Lung microvascular endothelial cell (primary cell): ENCODE results near the gene TMEM250. TPM values are rescaled to one million over a fixed set of nuclear protein-coding genes. Genes with fewer than 3 reads are reported as not detected.
"Not testable (repeated sequence)": the region's sequence is repeated elsewhere in the genome, so short reads cannot be mapped to it uniquely, and the experiment has no call there.

Experiments used
- DNase-seq, 2 donors: peaks; one replicate each; pipeline versions ENCODE4 v3.0.0 to v3.0.0-alpha.2; 2010; ENCODE audit warnings: low read depth in 2 of 2
- total RNA-seq: library from RNA; depleted of rRNA; stranded (reverse); fragments of >200 nt; gene quantifications from 2 replicates; pipeline ENCODE4 v1.2.1, GENCODE V29; 2014

Gene TMEM250
- total RNA-seq, 1 donor from 2014 or later: 44.4 TPM

GRCh38 chr9:136112541-136112940 is 6.1 kb downstream of the TMEM250 start:
- DNase-seq: no peak

DNA sequence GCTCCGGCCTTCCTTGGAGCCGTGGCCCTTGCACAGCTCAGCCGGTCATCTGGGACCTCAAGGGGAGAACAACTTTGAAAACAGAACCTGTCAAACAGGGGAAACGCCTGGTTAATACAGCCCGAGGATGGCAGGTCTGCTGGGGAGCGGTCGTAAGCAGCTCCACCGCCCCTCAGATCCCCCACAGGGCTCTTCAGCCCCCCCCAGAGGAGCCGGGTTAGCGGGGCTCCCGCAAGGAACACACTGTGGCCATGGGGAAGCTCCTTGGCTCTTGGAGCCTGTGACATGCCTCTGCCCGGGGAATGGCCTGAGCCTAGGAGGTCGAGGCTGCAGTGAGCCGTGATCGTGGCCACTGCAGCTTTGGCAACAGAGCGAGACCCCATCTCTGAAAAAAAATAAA is 6.8 kb downstream of the TMEM250 start:
- no peak for DNase-seq

- DNase-seq: no peak
These were observed 7.5 kb downstream of the TMEM250 start for GRCh38 chr9:136111190-136111589.

- peak in 1 of 2 donors; percentile 15 for DNase-seq
These were observed 8.3 kb downstream of the TMEM250 start for GRCh38 chr9:136110082-136111061.

- peak; percentile 86 to 94 for DNase-seq
These were observed 9.2 kb downstream of the TMEM250 start for GRCh38 chr9:136109351-136110081.

DNA sequence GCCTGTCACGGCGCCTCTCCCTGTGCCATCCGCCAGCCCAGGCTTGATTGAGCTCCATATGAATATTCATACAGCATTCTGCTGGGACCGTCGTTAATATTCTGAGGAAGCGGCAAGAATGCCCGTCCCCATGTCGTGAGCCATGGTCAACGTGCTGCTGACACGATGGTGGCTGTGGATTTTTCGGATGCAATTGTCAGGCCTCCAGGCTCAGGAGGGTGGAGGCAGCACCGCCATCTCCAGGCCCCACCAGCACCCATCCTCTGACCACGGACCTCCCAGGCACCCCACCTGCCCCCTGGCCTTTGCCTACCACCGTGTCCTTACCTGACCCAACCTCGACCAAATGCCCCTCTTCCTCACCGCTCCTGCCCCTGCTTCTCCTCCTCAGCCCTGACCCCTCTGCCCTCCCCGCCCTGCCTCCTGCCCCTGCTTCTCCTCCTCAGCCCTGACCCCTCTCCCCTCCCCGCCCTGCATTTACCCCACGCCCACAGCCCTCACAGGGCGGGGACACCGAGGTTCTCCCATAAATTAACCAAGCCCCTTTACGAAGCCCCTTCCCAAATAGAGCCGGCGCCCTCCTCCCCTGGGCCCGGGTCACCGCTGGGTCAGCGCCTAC is 9.9 kb downstream of the TMEM250 start:
- DNase-seq: no peak

DNA sequence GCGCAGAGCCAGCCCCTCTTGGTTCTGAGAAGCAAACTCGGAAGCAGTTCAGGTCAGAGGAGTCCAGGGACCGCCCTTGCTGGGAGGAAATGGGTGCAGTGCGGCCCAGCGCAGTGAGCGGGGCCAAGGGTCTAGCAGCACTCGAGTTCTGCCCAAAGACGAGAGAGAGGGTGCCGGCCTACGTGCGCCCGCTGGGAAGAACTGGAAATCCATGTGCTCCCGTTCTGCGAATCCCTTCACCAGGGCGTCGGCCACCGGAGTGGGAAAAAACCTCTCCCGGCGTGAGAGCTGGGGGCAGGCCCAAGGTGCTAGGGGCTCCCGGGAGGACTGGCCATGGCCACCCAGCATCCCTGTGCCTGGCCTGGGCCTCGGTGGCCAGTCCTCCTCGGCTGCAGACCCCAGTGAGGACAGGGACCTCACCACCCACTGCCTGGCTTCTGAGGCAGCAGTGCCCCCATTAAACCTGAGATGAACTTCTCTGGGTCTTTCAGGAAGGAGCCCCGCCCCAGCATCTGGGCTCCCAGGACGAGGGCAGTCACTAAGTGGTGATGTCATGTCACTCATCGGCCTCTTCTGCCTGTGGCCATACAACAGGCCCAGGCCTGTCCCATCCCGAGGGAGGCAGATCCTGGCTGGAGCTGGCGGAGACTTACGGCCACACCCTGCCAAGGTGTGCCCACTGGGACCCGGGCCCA is 10.6 kb downstream of the TMEM250 start:
- DNase-seq: no peak

- DNase-seq: no peak
These were observed 11.3 kb downstream of the TMEM250 start for GRCh38 chr9:136107155-136107952.

GRCh38 chr9:136105398-136106135 is 13.1 kb downstream of the TMEM250 start:
- no peak for DNase-seq

- DNase-seq: no peak
These were observed 13.8 kb downstream of the TMEM250 start for GRCh38 chr9:136104916-136105315.

DNA sequence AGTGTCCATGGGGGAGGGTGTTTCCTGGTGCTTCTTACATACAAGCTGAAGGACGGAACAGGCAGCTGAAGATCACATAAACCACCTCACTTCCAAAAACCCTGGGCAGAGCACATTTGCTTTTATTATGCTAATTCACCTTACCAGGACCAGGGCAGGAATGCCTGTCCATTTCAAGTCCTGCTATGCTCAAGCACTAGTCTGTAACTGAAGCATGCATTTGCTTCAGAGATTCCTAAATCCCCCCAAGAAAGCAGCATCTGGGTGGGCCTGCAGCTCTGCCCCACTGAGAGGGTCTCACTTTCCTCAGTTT is 14.2 kb downstream of the TMEM250 start:
- DNase-seq: no peak

DNA sequence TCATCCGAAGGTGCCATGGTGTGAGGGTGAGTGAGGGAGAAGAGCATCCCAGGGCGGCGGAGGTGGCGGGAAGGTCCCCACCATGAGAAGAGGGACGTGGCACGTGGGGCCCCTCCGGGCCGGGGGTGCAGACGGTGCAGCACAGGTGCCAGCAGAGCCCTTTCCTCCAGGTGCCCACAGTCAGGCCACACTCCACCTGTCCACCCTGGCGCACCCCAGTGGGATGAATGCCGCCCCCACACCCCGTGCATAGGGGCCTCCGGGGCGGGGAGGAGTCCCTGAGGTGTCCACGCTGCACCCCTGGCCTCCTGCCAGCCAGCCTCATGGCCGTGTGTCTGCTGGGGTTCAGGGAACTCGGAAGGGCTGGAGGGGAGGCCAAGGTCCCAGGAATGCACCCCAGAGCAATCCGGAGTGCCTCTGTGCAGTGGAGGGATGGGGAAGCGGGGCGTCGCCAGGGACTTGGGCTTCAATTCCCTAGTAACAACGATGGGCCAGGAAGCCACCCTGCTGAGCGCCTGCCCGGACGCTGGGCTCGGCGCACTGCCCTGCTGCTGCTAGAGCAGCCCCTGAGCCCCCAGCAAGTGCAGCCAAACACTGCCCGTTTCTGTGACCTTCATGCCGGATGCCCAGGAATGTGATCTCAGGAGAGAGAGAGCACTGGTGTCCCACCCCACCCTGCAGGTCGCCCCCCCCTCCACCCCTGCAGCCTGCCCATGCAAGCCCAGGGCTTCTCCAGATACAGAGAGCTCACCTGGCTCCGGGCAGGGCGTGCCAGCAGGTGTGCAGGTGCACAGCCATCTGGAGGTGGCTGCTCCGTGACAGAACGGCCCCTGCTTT is 14.8 kb downstream of the TMEM250 start:
- no peak for DNase-seq

GRCh38 chr9:136101615-136102074 is 17.0 kb downstream of the TMEM250 start:
- not testable (repeated sequence) for DNase-seq

GRCh38 chr9:136100700-136101614 is 17.7 kb downstream of the TMEM250 start:
- no peak for DNase-seq

DNA sequence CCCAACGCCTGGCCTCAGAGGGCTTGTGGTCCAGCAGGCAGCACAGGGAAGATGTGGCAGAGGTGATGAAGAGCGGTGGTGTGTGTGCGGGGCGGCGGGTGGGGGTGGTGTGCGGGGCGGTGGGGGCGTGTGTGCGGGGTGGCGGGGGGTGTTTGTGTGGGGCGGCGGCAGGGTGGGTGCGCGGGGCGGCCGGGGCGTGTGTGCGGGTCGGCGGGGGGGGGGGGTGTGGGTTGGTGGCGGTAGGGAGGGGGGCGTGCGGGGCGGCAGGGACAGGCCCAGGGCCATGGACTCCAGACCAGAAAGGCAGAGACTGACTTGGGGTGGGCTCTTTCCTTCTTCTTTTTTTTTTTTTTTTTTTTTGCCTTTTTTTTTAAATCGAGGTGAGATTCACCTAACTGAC is 19.1 kb downstream of the TMEM250 start:
- DNase-seq: no peak

DNA sequence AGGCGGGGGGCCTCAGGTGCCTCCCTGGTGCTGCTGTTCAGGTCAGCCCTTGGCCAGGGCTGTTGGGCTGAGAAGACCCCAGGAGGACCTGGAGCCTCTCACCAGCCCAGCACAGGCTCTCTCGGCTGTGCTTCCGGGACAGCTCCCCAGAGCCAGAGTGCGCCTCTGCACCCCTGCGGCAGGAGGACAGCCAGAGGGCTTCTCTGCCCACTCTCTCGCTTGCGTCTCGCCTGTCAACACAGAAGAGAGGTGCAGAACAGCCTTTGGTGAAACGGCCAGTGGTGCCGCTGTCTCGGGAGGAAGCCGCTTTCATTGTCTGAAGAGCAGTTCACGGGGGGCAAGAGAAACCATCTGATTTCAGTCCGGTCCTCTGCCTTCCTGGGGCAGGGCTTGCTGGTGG is 19.8 kb downstream of the TMEM250 start:
- DNase-seq: peak; percentile 17 to 20

GRCh38 chr9:136098210-136098609 is 20.5 kb downstream of the TMEM250 start:
- DNase-seq: no peak

- DNase-seq: no peak
These were observed 22.1 kb downstream of the TMEM250 start for GRCh38 chr9:136096505-136097001.
